GM12878 (cell line): ENCODE data around the gene ZBTB5. TPM values are rescaled to one million over a fixed set of nuclear protein-coding genes. Genes with fewer than 3 reads are reported as not detected.

Experiments
- ATAC-seq: fragments of 200-7000 bp; cut with Tn5 transposase; 3 replicates; pipeline ENCODE4 v1.9.1; 2020; ENCODE audit warnings: mild to moderate bottlenecking, moderate library complexity
- BruUV-seq: library from RNA; stranded (reverse); fragments of 400-500 nt; replicated peaks from 2 replicates; lab custom pipeline; 2021; lab: Mats Ljungman, UMichigan
- CTCF ChIA-PET: fragments of 300-600 bp; sonication (Branson Sonifier 250); formaldehyde crosslinking; extraction: SDS; loops from one replicate; lab custom pipeline; 2021; ENCODE audit warnings: inconsistent platforms; lab: Yijun Ruan, JAX
- POLR2A ChIA-PET: fragments of 350-600 bp; formaldehyde crosslinking; extraction: SDS; loops from one replicate; lab custom pipeline; 2021; ENCODE audit warnings: inconsistent platforms; lab: Charles Lee
- RAD21 ChIA-PET: fragments of 300-600 bp; sonication (Branson Sonifier 250); formaldehyde crosslinking; loops from one replicate; lab custom pipeline; 2023; ENCODE audit warnings: antibody characterized with exemption; ENCODE audit not compliant: unreplicated experiment; lab: Charles Lee
- SMC1A ChIA-PET: fragments of 300-600 bp; sonication (Branson Sonifier 250); formaldehyde crosslinking; loops from one replicate; lab custom pipeline; 2023; ENCODE audit not compliant: unreplicated experiment, uncharacterized antibody; lab: Charles Lee
- DNase-seq: peaks from one replicate; pipeline ENCODE4 v3.0.0-alpha.2; 2011; ENCODE audit warnings: low read depth, low spot score
- FAIRE-seq: peaks from 3 replicates; lab custom pipeline; 2011; peaks lifted over from hg19 to GRCh38; lab: Jason Lieb, UNC
- H2AFZ ChIP-seq: 2 replicates; pipeline ENCODE4 v1.6.0; 2011; ENCODE audit warnings: low read depth, low read length, control low read depth; ENCODE audit not compliant: control insufficient read depth
- H3K27ac ChIP-seq: 2 replicates; pipeline ENCODE4 v1.5.1; 2011; ENCODE audit warnings: control low read depth; ENCODE audit not compliant: control insufficient read depth, insufficient read depth
- H3K27me3 ChIP-seq, 2 experiments: replicated peaks in 1 of 2; 2 replicates each; pipeline versions ENCODE4 v1.6.0 to v1.6.1; 2011; ENCODE audit warnings: low read length in 1 of 2; ENCODE audit not compliant: control insufficient read depth in 2 of 2, insufficient read depth in 2 of 2
- H3K36me3 ChIP-seq, 2 experiments: 2 replicates each; pipeline ENCODE4 v1.5.1; 2011; ENCODE audit warnings: low read length in 1 of 2; ENCODE audit not compliant: control insufficient read depth in 2 of 2, insufficient read depth in 2 of 2
- H3K4me1 ChIP-seq: 2 replicates; pipeline ENCODE4 v1.6.1; 2011; ENCODE audit warnings: mild to moderate bottlenecking, low read length, moderate library complexity, mixed read lengths; ENCODE audit not compliant: control insufficient read depth, insufficient read depth
- H3K4me2 ChIP-seq: 2 replicates; pipeline ENCODE4 v1.6.0; 2011; ENCODE audit warnings: control low read depth; ENCODE audit not compliant: control insufficient read depth, insufficient read depth
- H3K4me3 ChIP-seq: fragments of 200-600 bp; sonication (generic); 2 replicates; pipeline ENCODE4 v1.5.1; 2016
- H3K79me2 ChIP-seq: 2 replicates; pipeline ENCODE4 v1.6.0; 2011; ENCODE audit warnings: low read length; ENCODE audit not compliant: control insufficient read depth, insufficient read depth
- H3K9ac ChIP-seq: 2 replicates; pipeline ENCODE4 v1.8.0; 2011; ENCODE audit warnings: low read length, control low read depth, mixed read lengths; ENCODE audit not compliant: control insufficient read depth, insufficient read depth
- H3K9me3 ChIP-seq: replicated peaks from 3 replicates; pipeline ENCODE4 v1.5.1; 2011; ENCODE audit warnings: mild to moderate bottlenecking, low read length; ENCODE audit not compliant: control insufficient read depth, insufficient read depth
- H4K20me1 ChIP-seq: 2 replicates; pipeline ENCODE4 v1.6.0; 2011; ENCODE audit not compliant: control insufficient read depth, insufficient read depth
- ASH2L ChIP-seq: fragments of 300-600, 200-600 bp; sonication (generic); IDR thresholded peaks from 2 replicates; pipeline ENCODE4 v1.6.1; 2017; ENCODE audit warnings: low read depth, mild to moderate bottlenecking, borderline replicate concordance
- CBFB ChIP-seq: IDR thresholded peaks from 2 replicates; pipeline ENCODE4 v1.6.1; 2016; ENCODE audit warnings: antibody characterized with exemption, low read depth
- CEBPB ChIP-seq, 2 experiments: fragments of 150-350 bp in 1 of 2; IDR thresholded peaks; 2 replicates each; pipeline ENCODE4 v1.6.1; 2012 to 2014; ENCODE audit warnings: low read depth in 2 of 2, low read length in 2 of 2, borderline replicate concordance in 1 of 2, inconsistent platforms in 1 of 2
- EED ChIP-seq: sonication (generic); IDR thresholded peaks from 2 replicates; pipeline ENCODE4 v1.6.1; 2016; ENCODE audit warnings: antibody characterized with exemption, low read depth
- IKZF1 ChIP-seq: fragments of 450-650 bp; conservative IDR thresholded peaks from 2 replicates; pipeline ENCODE4 v1.6.1; 2017; ENCODE audit warnings: antibody characterized with exemption, mild to moderate bottlenecking
- MAX ChIP-seq: IDR thresholded peaks from 2 replicates; pipeline ENCODE4 v1.6.1; 2012; ENCODE audit warnings: low read depth, low read length, improper control_type of control experiment
- MTA2 ChIP-seq: fragments of 450-650 bp; IDR thresholded peaks from 2 replicates; pipeline ENCODE4 v1.6.1; 2016; ENCODE audit warnings: low read depth, mild to moderate bottlenecking, moderate library complexity
- MXI1 ChIP-seq: fragments of 150-350 bp; IDR thresholded peaks from 2 replicates; pipeline ENCODE4 v1.6.1; 2011; ENCODE audit warnings: low read depth, mild to moderate bottlenecking, inconsistent platforms, low read length, improper control_type of control experiment
- NBN ChIP-seq: fragments of 450-650 bp; IDR thresholded peaks from 2 replicates; pipeline ENCODE4 v1.6.1; 2016
- RB1 ChIP-seq: fragments of 450-650 bp; formaldehyde crosslinking; IDR thresholded peaks from 2 replicates; pipeline ENCODE4 v1.6.1; 2017; ENCODE audit warnings: mild to moderate bottlenecking, borderline replicate concordance
- SRF ChIP-seq, 2 experiments: IDR thresholded peaks; 2 replicates each; pipeline ENCODE4 v1.6.1; 2011; ENCODE audit warnings: low read depth in 2 of 2, low read length in 2 of 2, mild to moderate bottlenecking in 1 of 2, moderate library complexity in 1 of 2
- TCF3 ChIP-seq: IDR thresholded peaks from 2 replicates; pipeline ENCODE4 v1.6.1; 2012; ENCODE audit warnings: low read depth, mild to moderate bottlenecking, low read length, borderline replicate concordance; ENCODE audit not compliant: insufficient read depth
- YY1 ChIP-seq: IDR thresholded peaks from 2 replicates; pipeline ENCODE4 v1.6.1; 2011; ENCODE audit warnings: low read depth, mild to moderate bottlenecking, low read length
- ZNF687 ChIP-seq: fragments of 450-650 bp; IDR thresholded peaks from 2 replicates; pipeline ENCODE4 v1.6.1; 2017; ENCODE audit warnings: mild to moderate bottlenecking, moderate library complexity
- WGBS: methylation state at CpG from one replicate; pipeline ENCODE4 v1.1.6; 2016; ENCODE audit warnings: low lambda C conversion rate; ENCODE audit not compliant: insufficient replicate concordance, insufficient coverage; ENCODE audit errors: missing lambda C conversion rate; 5-methylcytosine and 5-hydroxymethylcytosine counted together
- in situ Hi-C: fragments of 300-500 bp; cut with MboI; formaldehyde crosslinking; loops from 9 replicates; pipeline ENCODE4 v1.14.3; 2018; ENCODE audit warnings: mixed read lengths
- intact Hi-C: fragments of 100-400 bp; cut with micrococcal nuclease; formaldehyde crosslinking; loops from one replicate; pipeline ENCODE4 v1.14.2; 2022; ENCODE audit not compliant: unreplicated experiment
- polyA plus RNA-seq, 11 experiments: library from polyadenylated mRNA; depleted of rRNA in 4 of 11; unstranded in 6 of 11; stranded (reverse) in 5 of 11; fragments of >200 nt; fragmentation: Nextera tagmentation in 4 of 11; fragmentation: Illumina TruSeq in 1 of 11; extraction: Ambion mirVana in 4 of 11; extraction: Trizol in 1 of 11; gene quantifications; 1 replicate in 1 of 11; 2 replicates in 10 of 11; pipeline versions ENCODE4 v1.2.1 to v1.2.3, GENCODE V29; 2011 to 2016; ENCODE audit warnings: inconsistent platforms in 2 of 11, missing spikeins in 2 of 11, low read depth in 1 of 11
- total RNA-seq, 4 experiments: library from RNA; depleted of rRNA in 3 of 4; stranded (reverse); fragments of >200 nt in 3 of 4; fragmentation: Illumina TruSeq in 1 of 4; extraction: Trizol in 1 of 4; gene quantifications; 2 replicates each; pipeline versions ENCODE4 v1.2.1 to v1.2.3, GENCODE V29; 2013 to 2021

ZBTB5 gene
- total and polyA plus RNA-seq, 10 of the 15 experiments (the other 5 are each of a cell fraction or from before 2014, with no cell fraction given) = 1.4 to 32.5 (median 12.1) TPM

- Histone ChIP-seq H3K27me3 (no peaks in the 10 kb centered on the region), H4K20me1 (no peaks in the 10 kb centered on the region), H3K4me3 (peak overlapping the region; percentile 47; the same call in 1 of the 2 replicates), H3K9me3 (no peaks in the 10 kb centered on the region), H3K27ac (peak overlapping the region; percentile 97), H3K36me3 (no peaks in the 10 kb centered on the region), H3K4me2 (peak overlapping the region; percentile 89), H2AFZ (no peak overlapping the region), H3K79me2 (peaks cover 39% of the 10 kb centered on the region), H3K4me1 (peaks cover 73% of the 10 kb centered on the region), H3K9ac (peak overlapping the region; percentile 92)
- DNase-seq = no peak
- intact Hi-C loops = loop anchor here (2.0 kb wide), 1 partner anchor 54 kb away; the partner anchor contains the start of gene ZBTB5
- POLR2A ChIA-PET = interaction anchor here (0.7 to 15.5 kb wide), 21 partner anchors 8 to 419 kb away, joined by 3 to 212 read pairs (median 4); partner anchors contain the start of genes GRHPR, POLR1E and TOMM5
- SMC1A ChIA-PET = interaction anchor here (0.6 to 3.6 kb wide), 40 partner anchors 9 to 577 kb away, joined by 3 to 16 read pairs (median 4); partner anchors contain the start of genes GRHPR and TOMM5
- CTCF ChIA-PET = interaction anchor here (0.6 to 15.1 kb wide), 52 partner anchors 7 to 617 kb away, joined by 3 to 220 read pairs (median 5); partner anchors contain the start of genes GRHPR, POLR1E, TOMM5 and ZBTB5
- ATAC-seq = peak; percentile 54
- under 1% methylated on average over 12 of the region's 13 CpGs for WGBS
- FAIRE-seq = peak; percentile 57
- no TSS peak for BruUV-seq
- RAD21 ChIA-PET = interaction anchor here (0.5 to 7.5 kb wide), 50 partner anchors 8 to 615 kb away, joined by 3 to 126 read pairs (median 4); partner anchors contain the start of genes GRHPR, ZBTB5 and ZCCHC7
- in situ Hi-C loops = no loop called here
- TF ChIP-seq CBFB (peak; percentile 72; the same call in 1 of the 2 replicates), SRF (IDR thresholded peaks at IDR 0.05; ENCODE audit: low read depth in 2 of 2, low read length in 2 of 2) (peak in 1 of 2 experiments; percentile 40; a peak in 1 of 4 replicates), MTA2 (peak; percentile 26; the same call in 1 of the 2 replicates), IKZF1 (peak; percentile 71), RB1 (peak; percentile 34; the same call in 1 of the 2 replicates), MAX (no peak), YY1 (peak; percentile 71; the same call in 1 of the 2 replicates), ZNF687 (peak; percentile 88), NBN (peak; percentile 72), CEBPB (IDR thresholded peaks at IDR 0.05; ENCODE audit: borderline replicate concordance in 1 of 2, low read depth in 2 of 2, low read length in 2 of 2) (no peak), MXI1 (peak; percentile 56; the same call in 1 of the 2 replicates), EED (peak; percentile 69), ASH2L (no peak), TCF3 (peak; percentile 90)
Observed at GRCh38 chr9:37410969-37411785, 54.1 kb downstream of the ZBTB5 start.
